HCT116 (cell line): ENCODE results near the gene CACNA2D3.

ENCODE experiments used
- EGR1 ChIP-seq: IDR thresholded peaks from 2 replicates; pipeline ENCODE4 v1.6.1; 2012; ENCODE audit warnings: low read depth
- EZH2 ChIP-seq: fragments of 200-600 bp; sonication (generic); IDR thresholded peaks from 2 replicates; pipeline ENCODE4 v1.6.1; 2017; ENCODE audit warnings: antibody characterized with exemption, mixed run types
- EZH2phosphoT487 ChIP-seq: fragments of 200-600 bp; IDR thresholded peaks from 2 replicates; pipeline ENCODE4 v1.6.1; 2018; ENCODE audit warnings: antibody characterized with exemption, borderline replicate concordance
- JUND ChIP-seq: IDR thresholded peaks from 2 replicates; pipeline ENCODE4 v1.6.1; 2012
- POLR2A ChIP-seq: IDR thresholded peaks from 2 replicates; pipeline ENCODE4 v1.7.0; 2011; ENCODE audit warnings: borderline replicate concordance; ENCODE audit not compliant: insufficient read depth, insufficient read length; ENCODE audit errors: extremely low read depth
- POLR2AphosphoS5 ChIP-seq: IDR thresholded peaks from 2 replicates; pipeline ENCODE4 v1.6.1; 2011; ENCODE audit warnings: mild to moderate bottlenecking, low read depth, low read length, moderate library complexity
- REST ChIP-seq: IDR thresholded peaks from 2 replicates; pipeline ENCODE4 v1.6.1; 2012; ENCODE audit warnings: low read depth
- YY1 ChIP-seq: IDR thresholded peaks from 2 replicates; pipeline ENCODE4 v1.6.1; 2011; ENCODE audit warnings: low read length, low read depth, moderate library complexity, mild to moderate bottlenecking; ENCODE audit not compliant: insufficient replicate concordance; ENCODE audit errors: extremely low read depth
- ZFX ChIP-seq: fragments of 450-650 bp; IDR thresholded peaks from 2 replicates; pipeline ENCODE4 v1.6.1; 2017
- TF ChIP-seq, protein P1 (sequence below), 3 experiments: fragments of 200-600 bp in 1 of 3; sonication (generic) in 1 of 3; IDR thresholded peaks in 2 of 3; conservative IDR thresholded peaks in 1 of 3; 2 replicates each; pipeline ENCODE4 v1.5.1; 2012 to 2017; ENCODE audit warnings: low read depth in 2 of 3, low read length in 2 of 3, antibody characterized with exemption in 1 of 3, borderline replicate concordance in 1 of 3, control low read depth in 1 of 3, mild to moderate bottlenecking in 1 of 3, mixed read lengths in 1 of 3, mixed run types in 1 of 3, moderate library complexity in 1 of 3; ENCODE audit not compliant: insufficient read depth in 1 of 3

DNA sequence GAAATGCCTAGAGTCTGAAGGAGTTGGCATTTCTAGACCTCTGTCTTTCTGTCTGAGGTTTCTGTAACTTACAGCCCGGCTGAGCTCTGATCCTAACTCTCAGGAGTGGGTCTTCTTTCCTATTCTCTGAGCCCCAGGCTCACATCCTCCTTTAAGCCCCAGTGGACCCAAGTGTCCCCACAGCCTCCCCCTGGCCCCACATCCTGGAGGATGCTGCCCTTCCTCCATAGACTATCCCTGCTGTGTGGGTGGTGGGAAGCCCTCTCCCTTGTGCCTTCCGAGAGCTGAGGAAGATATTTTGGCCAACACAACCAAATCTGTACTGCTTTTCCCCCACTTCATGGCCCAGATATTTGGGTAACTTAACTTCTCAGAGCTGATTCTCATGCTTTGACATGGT is 654.2 kb downstream of the CACNA2D3 start:
- TF ChIP-seq, protein P1, sequence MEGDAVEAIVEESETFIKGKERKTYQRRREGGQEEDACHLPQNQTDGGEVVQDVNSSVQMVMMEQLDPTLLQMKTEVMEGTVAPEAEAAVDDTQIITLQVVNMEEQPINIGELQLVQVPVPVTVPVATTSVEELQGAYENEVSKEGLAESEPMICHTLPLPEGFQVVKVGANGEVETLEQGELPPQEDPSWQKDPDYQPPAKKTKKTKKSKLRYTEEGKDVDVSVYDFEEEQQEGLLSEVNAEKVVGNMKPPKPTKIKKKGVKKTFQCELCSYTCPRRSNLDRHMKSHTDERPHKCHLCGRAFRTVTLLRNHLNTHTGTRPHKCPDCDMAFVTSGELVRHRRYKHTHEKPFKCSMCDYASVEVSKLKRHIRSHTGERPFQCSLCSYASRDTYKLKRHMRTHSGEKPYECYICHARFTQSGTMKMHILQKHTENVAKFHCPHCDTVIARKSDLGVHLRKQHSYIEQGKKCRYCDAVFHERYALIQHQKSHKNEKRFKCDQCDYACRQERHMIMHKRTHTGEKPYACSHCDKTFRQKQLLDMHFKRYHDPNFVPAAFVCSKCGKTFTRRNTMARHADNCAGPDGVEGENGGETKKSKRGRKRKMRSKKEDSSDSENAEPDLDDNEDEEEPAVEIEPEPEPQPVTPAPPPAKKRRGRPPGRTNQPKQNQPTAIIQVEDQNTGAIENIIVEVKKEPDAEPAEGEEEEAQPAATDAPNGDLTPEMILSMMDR (IDR thresholded peaks at IDR 0.05 in 2 of 3, conservative IDR thresholded peaks at IDR 0.05 in 1 of 3; ENCODE audit: borderline replicate concordance in 1 of 3, insufficient read depth in 1 of 3, low read depth in 2 of 3, low read length in 2 of 3), result no peak
- TF ChIP-seq REST (no peak), EZH2 (no peak), EZH2phosphoT487 (no peak), JUND (no peak), POLR2AphosphoS5 (no peak), EGR1 (no peak), ZFX (no peak), YY1 (no peak), POLR2A (no peak)
